Thoracic aorta (tissue), 2 donors: Measurements from ENCODE around the gene TREH. TPM values are rescaled to one million over a fixed set of nuclear protein-coding genes. Genes with fewer than 3 reads are reported as not detected.
"Not testable (repeated sequence)": the region's sequence is repeated elsewhere in the genome, so short reads cannot be mapped to it uniquely, and the experiment has no call there.

Source experiments
- ATAC-seq: fragments of 150-250 bp; one replicate; pipeline ENCODE4 v1.8.0; 2017; ENCODE audit warnings: low read depth; ENCODE audit not compliant: insufficient number of reproducible peaks, low FRiP score
- DNase-seq: peaks from one replicate; pipeline ENCODE4 v3.0.0-alpha.2; 2020; ENCODE audit warnings: low spot score
- H3K27ac ChIP-seq, 2 donors: fragments of 200-600 bp; sonication (generic); 1 replicate in 1 of 2; 2 replicates in 1 of 2; pipeline ENCODE4 v1.5.1; 2016; ENCODE audit warnings: mild to moderate bottlenecking in 2 of 2, moderate library complexity in 2 of 2
- H3K27me3 ChIP-seq: fragments of 200-600 bp; sonication (generic); replicated peaks from 2 replicates; pipeline ENCODE4 v1.6.0; 2016; ENCODE audit warnings: mild to moderate bottlenecking; ENCODE audit not compliant: insufficient read depth
- H3K36me3 ChIP-seq: fragments of 200-600 bp; sonication (generic); one replicate; pipeline ENCODE4 v1.5.1; 2016
- H3K4me1 ChIP-seq, 2 donors: fragments of 200-600 bp; sonication (generic); 1 replicate in 1 of 2; 2 replicates in 1 of 2; pipeline versions ENCODE4 v1.5.1 to v1.6.0; 2016; ENCODE audit warnings: low read depth in 2 of 2, mild to moderate bottlenecking in 1 of 2; ENCODE audit not compliant: control insufficient read depth in 1 of 2
- H3K4me3 ChIP-seq: fragments of 200-600 bp; sonication (generic); 2 replicates; pipeline ENCODE4 v1.5.1; 2016; ENCODE audit warnings: mild to moderate bottlenecking
- H3K9me3 ChIP-seq: fragments of 200-600 bp; sonication (generic); 2 replicates; pipeline ENCODE4 v1.5.1; 2016
- total RNA-seq, 2 donors: library from RNA; depleted of rRNA; stranded (reverse); fragments of >200 nt; gene quantifications; one replicate each; pipeline versions ENCODE4 v1.1.0 to v1.2.3, GENCODE V29; 2016
- TF ChIP-seq, protein P1 (sequence below): fragments of 200-600 bp; sonication (generic); IDR thresholded peaks from one replicate; pipeline ENCODE4 v1.5.1; 2019; ENCODE audit warnings: antibody characterized with exemption

TREH gene
- total RNA-seq, 2 donors from 2014 or later, result not detected

DNA sequence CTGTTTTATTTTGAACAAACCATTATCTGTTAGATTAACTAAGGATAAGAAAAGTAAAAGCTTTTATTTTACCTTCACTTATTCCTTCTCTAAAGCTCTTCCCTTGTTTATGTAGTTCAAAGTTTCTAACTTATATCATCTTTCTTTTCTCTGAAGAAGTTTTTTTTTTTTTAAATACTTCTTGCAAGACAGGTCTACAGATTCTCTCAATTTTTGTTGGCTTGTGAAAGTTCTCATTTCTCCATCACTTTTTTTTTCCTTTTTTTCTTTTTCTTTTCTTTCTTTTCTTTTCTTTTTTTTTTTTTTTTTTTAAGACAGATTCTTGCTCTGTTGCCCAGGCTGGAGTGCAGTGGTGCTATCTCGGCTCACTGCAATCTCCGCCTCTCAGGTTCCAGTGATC, 4.7 kb upstream of the TREH start:
- no peaks in the 10 kb centered on the region for H3K9me3 ChIP-seq
- DNase-seq, result no peak
- no peaks in the 10 kb centered on the region for H3K36me3 ChIP-seq
- no peak for ATAC-seq
- peaks cover 0 to 2% of the 10 kb centered on the region in 2 donors for H3K4me1 ChIP-seq
- no peak overlapping the region for H3K27ac ChIP-seq
- H3K4me3 ChIP-seq, result no peak overlapping the region
- no peaks in the 10 kb centered on the region for H3K27me3 ChIP-seq
- TF ChIP-seq, protein P1, sequence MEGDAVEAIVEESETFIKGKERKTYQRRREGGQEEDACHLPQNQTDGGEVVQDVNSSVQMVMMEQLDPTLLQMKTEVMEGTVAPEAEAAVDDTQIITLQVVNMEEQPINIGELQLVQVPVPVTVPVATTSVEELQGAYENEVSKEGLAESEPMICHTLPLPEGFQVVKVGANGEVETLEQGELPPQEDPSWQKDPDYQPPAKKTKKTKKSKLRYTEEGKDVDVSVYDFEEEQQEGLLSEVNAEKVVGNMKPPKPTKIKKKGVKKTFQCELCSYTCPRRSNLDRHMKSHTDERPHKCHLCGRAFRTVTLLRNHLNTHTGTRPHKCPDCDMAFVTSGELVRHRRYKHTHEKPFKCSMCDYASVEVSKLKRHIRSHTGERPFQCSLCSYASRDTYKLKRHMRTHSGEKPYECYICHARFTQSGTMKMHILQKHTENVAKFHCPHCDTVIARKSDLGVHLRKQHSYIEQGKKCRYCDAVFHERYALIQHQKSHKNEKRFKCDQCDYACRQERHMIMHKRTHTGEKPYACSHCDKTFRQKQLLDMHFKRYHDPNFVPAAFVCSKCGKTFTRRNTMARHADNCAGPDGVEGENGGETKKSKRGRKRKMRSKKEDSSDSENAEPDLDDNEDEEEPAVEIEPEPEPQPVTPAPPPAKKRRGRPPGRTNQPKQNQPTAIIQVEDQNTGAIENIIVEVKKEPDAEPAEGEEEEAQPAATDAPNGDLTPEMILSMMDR, result no peak

DNA sequence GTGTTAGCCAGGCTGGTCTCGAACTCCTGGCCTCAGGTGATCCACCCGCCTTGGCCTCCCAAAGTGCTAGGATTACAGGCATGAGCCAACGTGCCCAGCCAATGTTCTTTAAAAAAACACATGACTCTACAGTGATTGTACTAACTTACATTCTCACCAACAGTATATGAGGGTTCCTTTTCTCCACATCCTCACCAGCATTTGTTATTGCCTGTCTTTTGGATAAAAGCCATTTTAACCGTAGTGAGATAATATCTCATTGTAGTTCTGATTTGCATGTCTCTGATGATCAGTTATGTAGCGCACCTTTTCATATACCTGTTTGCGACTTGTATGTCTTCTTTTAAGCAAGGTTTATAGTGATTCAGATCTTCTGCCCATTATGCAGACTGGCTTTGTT, 3.5 kb upstream of the TREH start:
- not testable (repeated sequence) for H3K36me3 ChIP-seq, H3K27ac ChIP-seq, DNase-seq, H3K4me3 ChIP-seq, H3K4me1 ChIP-seq, H3K9me3 ChIP-seq, H3K27me3 ChIP-seq, ATAC-seq

DNA sequence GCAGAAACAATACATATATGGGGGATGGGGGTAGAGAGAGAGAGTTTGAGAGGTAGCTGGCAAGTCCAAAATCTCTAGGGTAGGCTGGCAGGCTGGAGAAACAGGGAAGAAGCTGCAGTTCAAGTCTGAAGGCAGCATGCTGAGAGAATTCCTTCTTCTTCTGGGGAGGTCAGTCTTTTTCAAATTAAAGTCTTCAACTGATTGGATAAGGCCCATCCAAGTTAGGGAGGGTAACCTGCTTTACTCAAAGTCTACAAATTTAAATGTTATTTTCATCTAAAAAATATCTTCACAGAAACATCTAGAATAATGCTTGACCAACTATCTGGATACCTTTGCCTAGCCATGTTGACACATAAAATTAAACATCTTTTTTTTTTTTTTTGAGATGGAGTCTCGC, 2.9 kb upstream of the TREH start:
- ATAC-seq (no peak), DNase-seq (no peak)
- TF ChIP-seq, protein P1, result no peak
- Histone ChIP-seq H3K36me3 (no peaks in the 10 kb centered on the region), H3K4me3 (no peak overlapping the region), H3K4me1 (peaks cover 0 to 5% of the 10 kb centered on the region in 2 donors), H3K27ac (no peak overlapping the region), H3K9me3 (no peaks in the 10 kb centered on the region), H3K27me3 (no peaks in the 10 kb centered on the region)

DNA sequence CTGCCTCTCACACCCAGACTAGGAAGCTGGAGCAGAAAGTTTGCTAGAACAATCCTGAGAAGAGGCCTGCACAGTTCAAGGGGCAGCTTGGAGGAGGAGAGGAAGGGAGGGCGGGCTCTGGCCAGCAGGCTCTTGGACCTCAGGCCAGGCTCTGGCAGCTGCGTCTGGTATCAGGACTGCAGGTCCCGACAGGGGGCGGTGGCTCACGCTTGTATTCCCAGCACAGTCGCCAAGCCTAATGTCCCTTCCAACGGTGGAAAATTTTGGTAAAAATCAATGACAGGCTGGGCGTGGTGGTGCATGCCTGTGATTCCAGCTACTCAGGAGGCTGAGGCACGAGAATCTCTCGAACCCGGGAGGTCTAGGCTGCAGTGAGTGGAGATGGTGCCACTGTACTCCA, 542 bp downstream of the TREH start:
- H3K36me3 ChIP-seq, H3K27me3 ChIP-seq, H3K9me3 ChIP-seq, ATAC-seq, DNase-seq, H3K4me1 ChIP-seq, H3K27ac ChIP-seq, H3K4me3 ChIP-seq: not testable (repeated sequence)
- TF ChIP-seq, protein P1, result peak; percentile 25

DNA sequence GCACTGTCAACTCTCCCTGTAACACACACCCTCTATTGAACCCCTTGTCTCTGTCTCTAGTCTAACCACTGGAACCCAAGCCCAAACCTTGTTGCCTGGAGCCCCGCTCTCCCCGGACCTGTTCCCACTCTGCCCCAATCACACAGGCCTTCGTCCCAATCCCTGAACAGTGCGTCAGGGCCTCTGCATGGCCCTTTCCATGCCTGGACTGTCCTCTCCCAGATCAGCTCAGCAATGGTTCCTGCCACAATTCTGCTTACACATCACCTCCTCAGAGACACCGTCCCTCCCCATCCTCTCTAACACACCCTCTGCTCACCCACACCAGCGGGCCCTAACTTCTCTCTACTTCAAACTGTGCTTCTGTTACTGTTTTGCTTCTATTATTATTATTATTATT, 1.5 kb downstream of the TREH start:
- TF ChIP-seq, protein P1, result no peak
- no peak overlapping the region for H3K4me3 ChIP-seq
- no peak for DNase-seq
- no peak overlapping the region for H3K27ac ChIP-seq
- no peak for ATAC-seq
- H3K36me3 ChIP-seq, result no peaks in the 10 kb centered on the region
- H3K4me1 ChIP-seq, result peaks cover 0 to 5% of the 10 kb centered on the region in 2 donors
- no peaks in the 10 kb centered on the region for H3K9me3 ChIP-seq
- H3K27me3 ChIP-seq, result no peaks in the 10 kb centered on the region

DNA sequence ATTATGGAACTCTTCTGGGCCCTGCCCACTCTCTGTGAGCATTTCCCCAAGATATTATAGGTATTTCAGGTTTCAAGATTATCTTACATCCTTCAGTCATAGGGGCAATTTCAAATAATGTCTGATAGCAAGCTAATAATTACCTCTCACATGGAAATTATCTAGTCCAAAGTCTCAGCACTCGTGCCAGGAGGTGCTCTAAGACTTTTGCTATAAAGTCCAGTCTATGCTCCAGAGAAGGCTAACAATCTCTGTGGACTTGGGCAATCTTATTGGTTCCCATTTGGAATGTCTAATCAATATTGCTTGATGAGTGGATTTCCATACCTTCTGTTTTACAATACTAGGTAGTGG, 5.4 kb downstream of the TREH start:
- Histone ChIP-seq H3K36me3 (no peaks in the 10 kb centered on the region), H3K27ac (no peak overlapping the region), H3K27me3 (no peaks in the 10 kb centered on the region), H3K9me3 (no peaks in the 10 kb centered on the region), H3K4me3 (no peak overlapping the region), H3K4me1 (peaks cover 0 to 4% of the 10 kb centered on the region in 2 donors)
- TF ChIP-seq, protein P1, result no peak
- no peak for ATAC-seq
- no peak for DNase-seq
